ENCODE measurements around the gene RASSF5.

The RASSF5 gene

GRCh38 chr1:206497363-206497762 lies 10.0 kb upstream of the RASSF5 start:
- CTCF ChIA-PET: interaction anchor here (2.4 to 21.6 kb wide), 4 partner anchors 8 to 85 kb away, joined by 21 to 568 read pairs (median 119); partner anchors contain the start of gene RASSF5
- no peak overlapping the region for H3K4me3 ChIP-seq (ENCODE audit: low read depth, low read length)
- no peak for DNase-seq (ENCODE audit: low read depth, low spot score)
- POLR2A ChIA-PET: no interaction called here
- TF ChIP-seq CTCF (IDR thresholded peaks at IDR 0.05; ENCODE audit: insufficient read depth, low read length, missing control alignments): no peak

GRCh38 chr1:206497774-206498173 lies 9.6 kb upstream of the RASSF5 start:
- TF ChIP-seq CTCF (IDR thresholded peaks at IDR 0.05; ENCODE audit: insufficient read depth, low read length, missing control alignments): no peak
- no peak for DNase-seq (ENCODE audit: low read depth, low spot score)
- ChIA-PET CTCF (interaction anchor here (0.7 to 21.6 kb wide), 7 partner anchors 7 to 166 kb away, joined by 3 to 568 read pairs (median 53); partner anchors contain the start of gene EIF2D), POLR2A (no interaction called here)
- H3K4me3 ChIP-seq (ENCODE audit: low read depth, low read length): no peak overlapping the region

GRCh38 chr1:206498685-206499084 lies 8.6 kb upstream of the RASSF5 start:
- DNase-seq (ENCODE audit: low read depth, low spot score): no peak
- TF ChIP-seq CTCF (IDR thresholded peaks at IDR 0.05; ENCODE audit: insufficient read depth, low read length, missing control alignments): no peak
- POLR2A ChIA-PET: interaction anchor here (1.1 kb wide), 1 partner anchor 137 kb away, joined by 3 read pairs; the partner anchor contains the start of gene DYRK3
- CTCF ChIA-PET: interaction anchor here (1.2 to 21.6 kb wide), 8 partner anchors 8 to 414 kb away, joined by 3 to 568 read pairs (median 36); partner anchors contain the start of genes EIF2D and RASSF5
- no peak overlapping the region for H3K4me3 ChIP-seq (ENCODE audit: low read depth, low read length)

GRCh38 chr1:206500046-206500445 lies 7.3 kb upstream of the RASSF5 start:
- POLR2A ChIA-PET: no interaction called here
- no peak overlapping the region for H3K4me3 ChIP-seq (ENCODE audit: low read depth, low read length)
- DNase-seq (ENCODE audit: low read depth, low spot score): no peak
- CTCF ChIA-PET: interaction anchor here (0.9 to 21.6 kb wide), 6 partner anchors 10 to 163 kb away, joined by 3 to 568 read pairs (median 100); no protein-coding TSS in a partner anchor
- no peak for TF ChIP-seq CTCF (IDR thresholded peaks at IDR 0.05; ENCODE audit: insufficient read depth, low read length, missing control alignments)

GRCh38 chr1:206501881-206502280 lies 5.5 kb upstream of the RASSF5 start:
- no peak overlapping the region for H3K4me3 ChIP-seq (ENCODE audit: low read depth, low read length)
- DNase-seq (ENCODE audit: low read depth, low spot score): no peak
- TF ChIP-seq CTCF (IDR thresholded peaks at IDR 0.05; ENCODE audit: insufficient read depth, low read length, missing control alignments): no peak
- POLR2A ChIA-PET: interaction anchor here (1.4 kb wide), 1 partner anchor 9 kb away, joined by 3 read pairs; no protein-coding TSS in a partner anchor
- CTCF ChIA-PET: interaction anchor here (1.3 to 21.6 kb wide), 6 partner anchors 11 to 132 kb away, joined by 3 to 568 read pairs (median 100); no protein-coding TSS in a partner anchor

- no peak for TF ChIP-seq CTCF (IDR thresholded peaks at IDR 0.05; ENCODE audit: insufficient read depth, low read length, missing control alignments)
- no peak for DNase-seq (ENCODE audit: low read depth, low spot score)
- H3K4me3 ChIP-seq (ENCODE audit: low read depth, low read length): no peak overlapping the region
- ChIA-PET POLR2A (no interaction called here), CTCF (interaction anchor here (1.1 to 21.6 kb wide), 6 partner anchors 12 to 131 kb away, joined by 3 to 568 read pairs (median 28); no protein-coding TSS in a partner anchor)
Measured at GRCh38 chr1:206502403-206502802, 4.9 kb upstream of the RASSF5 start.

Measured in AG04449 (cell line).